ENCODE measurements around the gene CCSER2. TPM values are rescaled to one million over a fixed set of nuclear protein-coding genes. Genes with fewer than 3 reads are reported as not detected.
"Not testable (repeated sequence)": the region's sequence is repeated elsewhere in the genome, so short reads cannot be mapped to it uniquely, and the experiment has no call there.

The CCSER2 gene
- total and polyA plus RNA-seq, 2 donors (not counting 1 experiment from before 2014, with no cell fraction given) = 6.0 to 45.9 TPM

GRCh38 chr10:84527386-84527785, 199.0 kb downstream of the CCSER2 start:
- H3K9ac ChIP-seq (ENCODE audit: low read length); H4K20me1 ChIP-seq (ENCODE audit: control insufficient read depth, insufficient read depth, low read length, poor library complexity, severe bottlenecking); H3K27me3 Mint-ChIP-seq; H3K4me3 ChIP-seq (ENCODE audit: control extremely low read depth in 1 of 5, extremely low read depth in 1 of 5, insufficient read depth in 1 of 5, low read depth in 2 of 5, low read length in 4 of 5); intact Hi-C loops (cut with micrococcal nuclease); H3K4me2 ChIP-seq (replicated peaks; ENCODE audit: low read depth, low read length, poor library complexity, severe bottlenecking); ATAC-seq (ENCODE audit: low read depth); H3K4me1 Mint-ChIP-seq; H3K4me1 ChIP-seq (ENCODE audit: control insufficient read depth in 2 of 2, insufficient read depth in 2 of 2, low read length in 2 of 2); CTCF ChIA-PET; H3K9me3 ChIP-seq (ENCODE audit: control extremely low read depth in 1 of 3, control insufficient read depth in 2 of 3, insufficient read depth in 1 of 3, low read length in 2 of 3); POLR2A ChIA-PET; H2AFZ ChIP-seq (ENCODE audit: insufficient read depth, low read depth, low read length, poor library complexity, severe bottlenecking); H3K79me2 ChIP-seq (ENCODE audit: control insufficient read depth, insufficient read depth, low read length); H3K27me3 ChIP-seq (replicated peaks in 1 of 4; ENCODE audit: control extremely low read depth in 1 of 4, control insufficient read depth in 3 of 4, insufficient read depth in 4 of 4, low read length in 3 of 4); DNase-seq; H3K4me3 Mint-ChIP-seq; H3K27ac Mint-ChIP-seq; H3K27ac ChIP-seq (ENCODE audit: low read length in 2 of 2); H3K36me3 ChIP-seq (replicated peaks in 1 of 2; ENCODE audit: control extremely low read depth in 1 of 2, control insufficient read depth in 1 of 2, extremely low read depth in 1 of 2, insufficient read depth in 2 of 2, low read length in 1 of 2); H3K9me3 Mint-ChIP-seq (ENCODE audit: insufficient read depth): not testable (repeated sequence)
- WGBS (ENCODE audit: insufficient coverage) = 93% methylated on average over 2 of the region's 5 CpGs

GRCh38 chr10:84528526-84528925, 200.1 kb downstream of the CCSER2 start:
- intact Hi-C loops (cut with micrococcal nuclease); H3K27ac Mint-ChIP-seq; H3K9me3 ChIP-seq (ENCODE audit: control extremely low read depth in 1 of 3, control insufficient read depth in 2 of 3, insufficient read depth in 1 of 3, low read length in 2 of 3); ATAC-seq (ENCODE audit: low read depth); H3K4me1 Mint-ChIP-seq; H3K36me3 ChIP-seq (replicated peaks in 1 of 2; ENCODE audit: control extremely low read depth in 1 of 2, control insufficient read depth in 1 of 2, extremely low read depth in 1 of 2, insufficient read depth in 2 of 2, low read length in 1 of 2); H3K27ac ChIP-seq (ENCODE audit: low read length in 2 of 2); H3K4me3 Mint-ChIP-seq; H3K9ac ChIP-seq (ENCODE audit: low read length); DNase-seq; H3K9me3 Mint-ChIP-seq (ENCODE audit: insufficient read depth); H3K27me3 ChIP-seq (replicated peaks in 1 of 4; ENCODE audit: control extremely low read depth in 1 of 4, control insufficient read depth in 3 of 4, insufficient read depth in 4 of 4, low read length in 3 of 4); H3K4me2 ChIP-seq (replicated peaks; ENCODE audit: low read depth, low read length, poor library complexity, severe bottlenecking); CTCF ChIA-PET; H2AFZ ChIP-seq (ENCODE audit: insufficient read depth, low read depth, low read length, poor library complexity, severe bottlenecking); POLR2A ChIA-PET; H3K4me3 ChIP-seq (ENCODE audit: control extremely low read depth in 1 of 5, extremely low read depth in 1 of 5, insufficient read depth in 1 of 5, low read depth in 2 of 5, low read length in 4 of 5); H3K4me1 ChIP-seq (ENCODE audit: control insufficient read depth in 2 of 2, insufficient read depth in 2 of 2, low read length in 2 of 2); H3K27me3 Mint-ChIP-seq; H3K79me2 ChIP-seq (ENCODE audit: control insufficient read depth, insufficient read depth, low read length); H4K20me1 ChIP-seq (ENCODE audit: control insufficient read depth, insufficient read depth, low read length, poor library complexity, severe bottlenecking): not testable (repeated sequence)
- 88% methylated on average over 4 of the region's 5 CpGs for WGBS (ENCODE audit: insufficient coverage)
